ENCODE results near the gene MEMO1.

The MEMO1 gene

GRCh38 chr2:31944828-31945571, 65.8 kb downstream of the MEMO1 start:
- Histone ChIP-seq H2AK5ac (ENCODE audit: low read depth, low read length) (no peak overlapping the region), H3K4me3 (ENCODE audit: low read length in 2 of 2) (no peak overlapping the region), H4K91ac (ENCODE audit: low read depth, low read length, poor library complexity) (no peak overlapping the region), H2BK5ac (ENCODE audit: low read length) (no peak overlapping the region), H3K9ac (ENCODE audit: low read depth, low read length, poor library complexity) (no peak overlapping the region), H3K4me2 (ENCODE audit: insufficient read depth, low read length, poor library complexity, severe bottlenecking) (no peak overlapping the region), H3K14ac (ENCODE audit: low read length) (no peak overlapping the region), H4K8ac (ENCODE audit: low read depth, low read length) (no peak overlapping the region), H2BK12ac (ENCODE audit: low read length) (no peak overlapping the region), H3K4me1 (ENCODE audit: control insufficient read depth in 2 of 2, insufficient read depth in 1 of 2, low read depth in 1 of 2, low read length in 2 of 2) (no peaks in the 10 kb centered on the region), H3K9me3 (replicated peaks in 1 of 2; ENCODE audit: control insufficient read depth in 2 of 2, insufficient read depth in 1 of 2, low read depth in 1 of 2, low read length in 2 of 2) (no peaks in the 10 kb centered on the region), H3K27ac (replicated peaks; ENCODE audit: low read length) (no peak overlapping the region), H3K27me3 (ENCODE audit: control insufficient read depth in 3 of 3, insufficient read depth in 3 of 3, low read depth in 1 of 3, low read length in 3 of 3) (no peaks in the 10 kb centered on the region), H3K79me1 (ENCODE audit: low read depth, low read length) (no peaks in the 10 kb centered on the region), H2AFZ (ENCODE audit: low read length) (no peak overlapping the region), H3K18ac (ENCODE audit: low read length) (no peak overlapping the region), H3K23ac (ENCODE audit: low read depth, low read length, poor library complexity) (no peak overlapping the region), H2BK120ac (ENCODE audit: low read depth, low read length) (no peak overlapping the region), H3K4ac (ENCODE audit: low read length) (no peak overlapping the region), H3K36me3 (replicated peaks in 1 of 2; ENCODE audit: control insufficient read depth in 2 of 2, insufficient read depth in 2 of 2, low read length in 2 of 2) (peaks cover 0 to 23% of the 10 kb centered on the region in 2 donors), H2BK15ac (ENCODE audit: low read length) (no peak overlapping the region)
- DNase-seq (ENCODE audit: low spot score) = no peak
- no CpG with 5 or more reads among the region's 2 CpGs for WGBS, 2 donors (ENCODE audit: extremely low coverage in 2 of 2, insufficient read length in 2 of 2, insufficient replicate concordance in 1 of 2)

- Histone ChIP-seq H3K4ac (ENCODE audit: low read length) (no peak overlapping the region), H2BK15ac (ENCODE audit: low read length) (no peak overlapping the region), H3K23ac (ENCODE audit: low read depth, low read length, poor library complexity) (no peak overlapping the region), H3K9ac (ENCODE audit: low read depth, low read length, poor library complexity) (no peak overlapping the region), H3K27ac (replicated peaks; ENCODE audit: low read length) (no peak overlapping the region), H3K14ac (ENCODE audit: low read length) (no peak overlapping the region), H2AK5ac (ENCODE audit: low read depth, low read length) (no peak overlapping the region), H3K18ac (ENCODE audit: low read length) (no peak overlapping the region), H3K36me3 (replicated peaks in 1 of 2; ENCODE audit: control insufficient read depth in 2 of 2, insufficient read depth in 2 of 2, low read length in 2 of 2) (peaks cover 0 to 23% of the 10 kb centered on the region in 2 donors), H4K91ac (ENCODE audit: low read depth, low read length, poor library complexity) (no peak overlapping the region), H3K9me3 (replicated peaks in 1 of 2; ENCODE audit: control insufficient read depth in 2 of 2, insufficient read depth in 1 of 2, low read depth in 1 of 2, low read length in 2 of 2) (no peaks in the 10 kb centered on the region), H3K4me3 (ENCODE audit: low read length in 2 of 2) (no peak overlapping the region), H2BK120ac (ENCODE audit: low read depth, low read length) (no peak overlapping the region), H2AFZ (ENCODE audit: low read length) (no peak overlapping the region), H3K4me1 (ENCODE audit: control insufficient read depth in 2 of 2, insufficient read depth in 1 of 2, low read depth in 1 of 2, low read length in 2 of 2) (no peaks in the 10 kb centered on the region), H2BK5ac (ENCODE audit: low read length) (no peak overlapping the region), H3K4me2 (ENCODE audit: insufficient read depth, low read length, poor library complexity, severe bottlenecking) (no peak overlapping the region), H3K27me3 (ENCODE audit: control insufficient read depth in 3 of 3, insufficient read depth in 3 of 3, low read depth in 1 of 3, low read length in 3 of 3) (no peaks in the 10 kb centered on the region), H4K8ac (ENCODE audit: low read depth, low read length) (no peak overlapping the region), H3K79me1 (ENCODE audit: low read depth, low read length) (no peaks in the 10 kb centered on the region), H2BK12ac (ENCODE audit: low read length) (no peak overlapping the region)
- no peak for DNase-seq (ENCODE audit: low spot score)
- WGBS, 2 donors (ENCODE audit: extremely low coverage in 2 of 2, insufficient read length in 2 of 2, insufficient replicate concordance in 1 of 2) = no CpG with 5 or more reads among the region's 3 CpGs
These were observed 67.1 kb downstream of the MEMO1 start for GRCh38 chr2:31943636-31944225.

GRCh38 chr2:31940920-31941319, 69.9 kb downstream of the MEMO1 start:
- Histone ChIP-seq H3K4ac (ENCODE audit: low read length) (no peak overlapping the region), H4K91ac (ENCODE audit: low read depth, low read length, poor library complexity) (no peak overlapping the region), H3K18ac (ENCODE audit: low read length) (no peak overlapping the region), H2BK12ac (ENCODE audit: low read length) (no peak overlapping the region), H3K79me1 (ENCODE audit: low read depth, low read length) (no peaks in the 10 kb centered on the region), H3K4me1 (ENCODE audit: control insufficient read depth in 2 of 2, insufficient read depth in 1 of 2, low read depth in 1 of 2, low read length in 2 of 2) (no peaks in the 10 kb centered on the region), H3K27me3 (ENCODE audit: control insufficient read depth in 3 of 3, insufficient read depth in 3 of 3, low read depth in 1 of 3, low read length in 3 of 3) (no peaks in the 10 kb centered on the region), H2AK5ac (ENCODE audit: low read depth, low read length) (no peak overlapping the region), H2BK120ac (ENCODE audit: low read depth, low read length) (no peak overlapping the region), H3K14ac (ENCODE audit: low read length) (no peak overlapping the region), H3K36me3 (replicated peaks in 1 of 2; ENCODE audit: control insufficient read depth in 2 of 2, insufficient read depth in 2 of 2, low read length in 2 of 2) (peaks cover 0 to 29% of the 10 kb centered on the region in 2 donors), H3K9ac (ENCODE audit: low read depth, low read length, poor library complexity) (no peak overlapping the region), H3K4me3 (ENCODE audit: low read length in 2 of 2) (no peak overlapping the region), H3K4me2 (ENCODE audit: insufficient read depth, low read length, poor library complexity, severe bottlenecking) (no peak overlapping the region), H3K9me3 (replicated peaks in 1 of 2; ENCODE audit: control insufficient read depth in 2 of 2, insufficient read depth in 1 of 2, low read depth in 1 of 2, low read length in 2 of 2) (no peaks in the 10 kb centered on the region), H2BK15ac (ENCODE audit: low read length) (no peak overlapping the region), H3K27ac (replicated peaks; ENCODE audit: low read length) (no peak overlapping the region), H3K23ac (ENCODE audit: low read depth, low read length, poor library complexity) (no peak overlapping the region), H2AFZ (ENCODE audit: low read length) (no peak overlapping the region), H4K8ac (ENCODE audit: low read depth, low read length) (no peak overlapping the region), H2BK5ac (ENCODE audit: low read length) (no peak overlapping the region)
- DNase-seq (ENCODE audit: low spot score) = no peak
- no CpG with 5 or more reads among the region's 1 CpG for WGBS, 2 donors (ENCODE audit: extremely low coverage in 2 of 2, insufficient read length in 2 of 2, insufficient replicate concordance in 1 of 2)

- no peak overlapping the region for H3K18ac ChIP-seq (ENCODE audit: low read length)
- H2BK12ac ChIP-seq (ENCODE audit: low read length) = no peak overlapping the region
- H3K36me3 ChIP-seq (replicated peaks in 1 of 2; ENCODE audit: control insufficient read depth in 2 of 2, insufficient read depth in 2 of 2, low read length in 2 of 2) = peaks cover 0 to 24% of the 10 kb centered on the region in 2 donors
- H3K4me3 ChIP-seq (ENCODE audit: low read length in 2 of 2) = no peak overlapping the region
- no peak overlapping the region for H3K4me2 ChIP-seq (ENCODE audit: insufficient read depth, low read length, poor library complexity, severe bottlenecking)
- no peaks in the 10 kb centered on the region for H3K79me1 ChIP-seq (ENCODE audit: low read depth, low read length)
- no peak overlapping the region for H4K91ac ChIP-seq (ENCODE audit: low read depth, low read length, poor library complexity)
- H2BK15ac ChIP-seq (ENCODE audit: low read length) = no peak overlapping the region
- H2AK5ac ChIP-seq (ENCODE audit: low read depth, low read length) = no peak overlapping the region
- no peak overlapping the region for H2AFZ ChIP-seq (ENCODE audit: low read length)
- H3K27me3 ChIP-seq (ENCODE audit: control insufficient read depth in 3 of 3, insufficient read depth in 3 of 3, low read depth in 1 of 3, low read length in 3 of 3) = no peaks in the 10 kb centered on the region
- DNase-seq (ENCODE audit: low spot score) = no peak
- no peak overlapping the region for H3K14ac ChIP-seq (ENCODE audit: low read length)
- H3K23ac ChIP-seq (ENCODE audit: low read depth, low read length, poor library complexity) = no peak overlapping the region
- H3K4ac ChIP-seq (ENCODE audit: low read length) = no peak overlapping the region
- no peak overlapping the region for H4K8ac ChIP-seq (ENCODE audit: low read depth, low read length)
- no peak overlapping the region for H3K9ac ChIP-seq (ENCODE audit: low read depth, low read length, poor library complexity)
- no peaks in the 10 kb centered on the region for H3K4me1 ChIP-seq (ENCODE audit: control insufficient read depth in 2 of 2, insufficient read depth in 1 of 2, low read depth in 1 of 2, low read length in 2 of 2)
- no peaks in the 10 kb centered on the region for H3K9me3 ChIP-seq (replicated peaks in 1 of 2; ENCODE audit: control insufficient read depth in 2 of 2, insufficient read depth in 1 of 2, low read depth in 1 of 2, low read length in 2 of 2)
- no peak overlapping the region for H2BK120ac ChIP-seq (ENCODE audit: low read depth, low read length)
- H2BK5ac ChIP-seq (ENCODE audit: low read length) = no peak overlapping the region
- WGBS, 2 donors (ENCODE audit: extremely low coverage in 2 of 2, insufficient read length in 2 of 2, insufficient replicate concordance in 1 of 2) = no CpG with 5 or more reads among the region's 3 CpGs
- H3K27ac ChIP-seq (replicated peaks; ENCODE audit: low read length) = no peak overlapping the region
These were observed 73.1 kb downstream of the MEMO1 start for GRCh38 chr2:31937741-31938140.
